Renal cortical epithelial cell (primary cell): ENCODE results near the gene SPHK1. TPM values are rescaled to one million over a fixed set of nuclear protein-coding genes. Genes with fewer than 3 reads are reported as not detected.
"Not testable (repeated sequence)": the region's sequence is repeated elsewhere in the genome, so short reads cannot be mapped to it uniquely, and the experiment has no call there.

Experiments
- DNase-seq: peaks from one replicate; pipeline ENCODE4 v3.0.0-alpha.2; 2011; ENCODE audit warnings: low read depth
- total RNA-seq: library from RNA; depleted of rRNA; stranded (reverse); fragments of >200 nt; gene quantifications from 2 replicates; pipeline ENCODE4 v1.2.3, GENCODE V29; 2014

The SPHK1 gene, protein sequence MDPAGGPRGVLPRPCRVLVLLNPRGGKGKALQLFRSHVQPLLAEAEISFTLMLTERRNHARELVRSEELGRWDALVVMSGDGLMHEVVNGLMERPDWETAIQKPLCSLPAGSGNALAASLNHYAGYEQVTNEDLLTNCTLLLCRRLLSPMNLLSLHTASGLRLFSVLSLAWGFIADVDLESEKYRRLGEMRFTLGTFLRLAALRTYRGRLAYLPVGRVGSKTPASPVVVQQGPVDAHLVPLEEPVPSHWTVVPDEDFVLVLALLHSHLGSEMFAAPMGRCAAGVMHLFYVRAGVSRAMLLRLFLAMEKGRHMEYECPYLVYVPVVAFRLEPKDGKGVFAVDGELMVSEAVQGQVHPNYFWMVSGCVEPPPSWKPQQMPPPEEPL
- total RNA-seq: 16.5 and 118 TPM in 2 replicates

DNA sequence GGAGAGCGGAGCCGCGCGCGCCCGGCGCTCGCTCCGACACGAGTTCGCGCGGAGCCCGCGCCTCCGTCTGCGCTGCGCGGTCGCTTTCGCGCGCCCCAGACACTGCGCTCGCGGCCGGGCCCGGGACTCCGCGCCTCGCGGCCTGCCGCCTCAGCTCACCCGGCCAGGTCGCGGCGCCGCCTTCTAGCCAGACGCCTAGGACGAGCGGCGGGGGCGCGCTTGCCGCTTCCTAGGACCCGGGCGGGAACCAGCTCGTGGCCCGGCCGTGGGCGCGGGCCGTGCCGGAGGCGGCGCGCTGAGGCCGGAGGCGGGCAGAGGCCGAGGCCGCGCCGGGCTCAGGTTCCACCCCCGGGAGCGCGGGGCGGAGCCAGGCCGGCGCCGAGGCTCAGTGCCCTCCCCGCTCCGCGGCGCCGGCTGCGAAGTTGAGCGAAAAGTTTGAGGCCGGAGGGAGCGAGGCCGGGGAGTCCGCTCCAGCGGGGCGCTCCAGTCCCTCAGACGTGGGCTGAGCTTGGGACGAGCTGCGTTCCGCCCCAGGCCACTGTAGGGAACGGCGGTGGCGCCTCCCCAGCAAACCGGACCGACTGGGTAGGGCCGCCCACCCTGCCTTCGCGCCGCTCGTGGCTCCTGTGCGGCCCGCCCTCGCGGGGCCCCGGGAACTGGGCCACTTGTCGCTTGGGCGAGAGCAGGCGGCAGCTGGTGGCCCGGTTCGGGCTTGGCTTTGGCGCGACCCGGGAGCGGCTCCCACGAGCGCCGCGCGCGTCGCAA, at the start of gene SPHK1:
SPHK1 (plus strand) TSS at position 388 of the 765 bp plus-strand sequence. CDS start 1,036 bp downstream, outside the sequence.
- DNase-seq: no peak

DNA sequence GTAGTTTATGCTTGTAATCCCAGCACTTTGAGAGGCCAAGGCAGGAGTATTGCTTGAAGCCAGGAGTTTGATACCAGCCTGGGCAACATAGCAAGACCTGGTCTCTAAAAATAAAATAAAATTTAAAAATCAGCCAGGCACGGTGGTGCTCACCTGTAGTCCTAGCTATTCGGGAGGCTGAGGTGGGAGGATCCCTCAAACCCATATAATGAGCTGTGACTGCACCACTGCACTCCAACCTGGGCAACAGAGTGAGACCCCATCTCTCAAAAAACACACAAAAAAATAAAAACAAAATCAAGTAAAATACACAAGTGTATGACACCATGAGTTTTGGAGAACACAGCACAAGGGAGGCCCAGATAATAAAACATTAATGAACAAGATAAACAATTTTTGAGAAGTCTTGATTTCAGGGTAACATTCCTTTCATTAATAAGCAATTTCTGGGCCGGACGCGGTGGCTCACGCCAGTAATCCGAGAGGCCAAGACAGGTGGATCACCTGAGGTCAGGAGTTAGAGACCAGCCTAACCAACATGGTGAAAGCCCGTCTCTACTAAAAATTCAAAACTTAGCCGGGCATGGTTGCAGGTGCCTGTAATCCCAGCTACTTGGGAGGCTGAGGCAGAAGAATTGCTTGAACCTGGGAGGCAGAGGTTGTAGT, 48.6 kb upstream of the SPHK1 start:
- no peak for DNase-seq

DNA sequence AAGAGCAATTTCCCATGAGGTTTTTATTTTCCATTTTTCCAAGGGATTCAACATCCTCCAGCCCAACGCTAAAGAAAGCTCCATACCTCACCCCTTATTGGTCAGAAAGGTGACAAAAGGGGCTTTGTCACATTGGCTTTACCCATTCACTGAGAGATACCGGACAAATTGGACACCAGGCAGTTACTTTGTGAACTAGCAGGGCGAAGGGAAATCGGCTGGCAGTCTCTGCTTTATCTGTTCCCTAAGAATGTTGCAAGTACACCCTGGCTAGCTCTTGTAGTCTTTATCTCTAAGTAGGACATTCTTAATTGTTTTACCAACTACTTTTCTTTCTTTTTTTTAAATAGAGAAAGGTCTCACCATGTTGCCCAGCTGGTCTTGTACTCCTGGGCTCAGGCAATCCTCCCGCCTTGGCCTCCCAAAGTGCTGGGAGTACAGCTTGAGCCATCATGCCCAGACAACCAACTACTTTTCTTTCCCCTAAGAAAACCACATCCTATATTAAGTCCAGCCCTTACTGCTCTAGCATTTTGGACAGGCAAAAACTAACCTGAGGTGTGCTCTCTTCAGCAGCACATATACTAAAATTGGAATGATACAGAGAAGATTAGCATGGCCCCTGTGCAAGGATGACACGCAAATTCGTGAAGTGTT, 47.5 kb upstream of the SPHK1 start:
- no peak for DNase-seq

DNA sequence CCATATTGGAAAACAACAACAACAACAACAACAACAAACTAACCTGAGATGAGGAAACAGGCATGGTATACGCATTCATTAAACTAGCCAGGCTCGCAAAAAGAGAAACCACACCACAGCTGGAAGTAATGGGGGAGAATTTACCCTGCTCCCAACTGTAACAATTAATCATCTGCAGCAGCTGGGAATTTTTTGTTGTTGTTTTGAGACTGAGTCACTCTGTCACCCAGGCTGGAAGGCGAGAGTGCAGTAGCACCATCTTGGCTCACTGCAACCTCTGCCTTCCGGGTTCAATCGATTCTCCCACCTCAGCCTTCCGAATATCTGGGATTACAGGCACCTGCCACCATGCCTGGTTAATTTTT, 47.0 kb upstream of the SPHK1 start:
- DNase-seq: peak; percentile 16

DNA sequence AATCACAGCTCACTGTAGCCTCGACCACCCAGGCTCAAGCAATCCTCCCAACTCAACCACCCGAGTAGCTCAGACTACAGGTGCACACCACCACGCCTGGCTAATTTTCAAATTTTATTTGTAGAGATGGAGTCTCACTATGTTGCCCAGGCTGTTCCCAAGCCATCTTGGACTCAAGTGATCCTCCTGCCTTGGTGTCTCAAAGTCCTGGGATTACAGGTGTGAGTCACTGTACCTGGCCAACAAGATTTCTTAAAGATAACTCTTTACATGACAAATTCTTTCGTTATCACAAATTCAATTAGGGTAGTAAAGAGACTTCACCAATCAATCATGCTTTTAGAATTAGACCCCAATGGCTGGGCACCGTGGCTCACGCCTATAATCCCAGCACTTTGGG, 43.1 kb upstream of the SPHK1 start:
- DNase-seq: no peak

DNA sequence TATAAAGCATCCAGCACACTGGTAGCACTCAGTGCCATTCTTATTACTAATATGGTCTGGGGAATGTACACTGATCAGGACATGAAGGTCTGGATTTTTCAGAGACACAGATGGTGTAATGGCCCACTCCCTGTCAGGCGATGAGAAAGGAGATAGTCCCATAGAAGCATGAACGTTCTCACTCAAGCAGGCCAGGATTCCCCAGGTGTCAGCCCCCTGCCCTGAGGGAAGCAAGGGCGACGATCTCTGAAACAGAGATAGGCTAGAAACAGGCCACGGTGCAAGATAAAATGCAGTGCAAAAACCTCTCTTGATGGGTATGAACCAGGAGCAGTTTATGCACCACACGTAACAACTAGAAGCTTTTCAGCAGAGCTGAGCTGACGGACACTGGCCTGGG, 41.3 kb upstream of the SPHK1 start:
- DNase-seq: no peak

DNA sequence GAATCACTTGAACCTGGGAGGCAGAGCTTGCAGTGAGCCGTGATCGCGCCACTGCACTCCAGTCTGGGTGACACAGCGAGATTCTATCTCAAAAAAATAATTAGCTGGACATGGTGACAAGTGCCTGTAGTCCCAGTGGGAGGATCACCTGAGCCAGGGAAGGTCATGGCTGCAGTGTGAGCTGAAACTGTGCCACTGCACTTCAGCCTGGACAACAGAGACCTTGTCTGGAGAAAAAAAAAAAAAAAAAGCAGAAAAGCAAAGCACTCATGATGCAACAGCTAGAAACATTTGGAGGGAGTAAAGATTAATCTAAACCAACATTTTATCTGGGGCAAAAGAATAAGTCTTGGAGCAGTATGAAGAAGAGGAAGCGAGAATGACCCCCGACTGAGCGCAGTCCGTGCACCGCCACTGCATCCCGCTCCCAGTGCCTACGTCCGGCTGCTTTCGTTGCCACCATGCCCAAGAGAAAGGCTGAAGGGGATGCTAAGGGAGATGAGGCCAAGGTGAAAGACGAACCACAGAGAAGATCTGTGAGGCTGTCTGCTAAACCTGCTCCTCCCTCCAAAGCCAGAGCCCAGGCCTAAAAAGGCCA, 38.9 kb upstream of the SPHK1 start:
- DNase-seq: no peak

DNA sequence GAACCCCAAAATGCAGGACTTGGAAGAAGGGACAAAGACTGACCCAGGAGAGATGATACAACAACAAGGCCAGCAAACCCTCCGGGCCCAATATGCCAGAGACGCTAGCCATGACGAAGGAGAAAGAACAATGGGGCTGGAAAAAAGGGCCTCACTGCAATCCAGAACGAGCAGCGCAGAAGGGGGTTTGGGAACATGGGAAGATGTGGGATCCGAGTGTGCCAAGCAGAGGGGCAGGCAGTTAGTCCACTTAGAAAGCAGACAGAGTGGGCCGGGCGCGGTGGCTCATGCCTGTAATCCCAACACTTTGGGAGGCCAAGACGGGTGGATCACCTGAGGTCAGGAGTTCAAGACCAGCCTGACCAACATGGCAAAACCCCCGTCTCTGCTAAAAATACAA, 37.5 kb upstream of the SPHK1 start:
- not testable (repeated sequence) for DNase-seq

DNA sequence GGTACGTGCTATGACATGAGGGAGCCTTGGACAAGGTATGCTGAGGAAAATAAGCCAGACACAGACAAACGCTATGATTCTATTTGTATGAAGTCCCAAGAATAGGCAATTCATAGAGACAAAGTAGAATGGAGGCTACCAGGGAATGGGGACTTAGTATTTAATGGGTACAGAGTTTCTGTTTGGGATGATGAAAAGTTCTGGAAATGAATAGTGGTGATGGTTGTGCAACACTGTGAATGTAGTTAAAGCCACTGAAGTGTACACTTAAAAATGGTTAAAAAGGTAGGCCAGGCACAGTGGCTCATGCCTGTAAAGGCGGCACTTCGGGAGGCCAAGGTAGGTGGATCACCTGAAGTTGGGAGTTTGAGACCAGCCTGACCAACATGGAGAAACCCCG, 33.9 kb upstream of the SPHK1 start:
- DNase-seq: peak; percentile 13

DNA sequence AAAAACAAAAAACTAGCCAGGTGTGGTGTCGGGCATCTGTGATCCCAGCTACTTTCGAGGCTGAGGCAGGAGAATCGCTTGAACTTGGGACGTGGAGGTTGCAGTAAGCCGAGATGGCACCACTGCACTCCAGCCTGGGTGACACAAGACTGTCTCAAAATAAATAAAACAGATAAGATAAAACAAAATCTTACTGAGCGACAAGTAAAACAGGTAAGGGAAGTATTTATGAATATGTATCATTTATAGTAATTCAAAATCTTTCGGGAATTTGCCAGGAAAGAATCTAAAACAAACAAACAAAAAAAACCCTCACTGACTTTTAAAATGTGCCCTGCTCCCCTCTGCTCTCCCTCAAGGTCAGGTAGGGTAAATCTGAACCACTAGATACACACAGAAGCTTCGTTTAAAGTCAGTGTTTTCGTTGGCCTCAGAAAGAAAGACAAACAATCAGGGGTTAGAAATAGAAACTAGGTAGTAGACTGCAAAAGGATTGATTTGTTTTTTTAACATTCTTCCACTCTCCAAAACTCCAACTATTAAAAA, 32.8 kb upstream of the SPHK1 start:
- DNase-seq: no peak

DNA sequence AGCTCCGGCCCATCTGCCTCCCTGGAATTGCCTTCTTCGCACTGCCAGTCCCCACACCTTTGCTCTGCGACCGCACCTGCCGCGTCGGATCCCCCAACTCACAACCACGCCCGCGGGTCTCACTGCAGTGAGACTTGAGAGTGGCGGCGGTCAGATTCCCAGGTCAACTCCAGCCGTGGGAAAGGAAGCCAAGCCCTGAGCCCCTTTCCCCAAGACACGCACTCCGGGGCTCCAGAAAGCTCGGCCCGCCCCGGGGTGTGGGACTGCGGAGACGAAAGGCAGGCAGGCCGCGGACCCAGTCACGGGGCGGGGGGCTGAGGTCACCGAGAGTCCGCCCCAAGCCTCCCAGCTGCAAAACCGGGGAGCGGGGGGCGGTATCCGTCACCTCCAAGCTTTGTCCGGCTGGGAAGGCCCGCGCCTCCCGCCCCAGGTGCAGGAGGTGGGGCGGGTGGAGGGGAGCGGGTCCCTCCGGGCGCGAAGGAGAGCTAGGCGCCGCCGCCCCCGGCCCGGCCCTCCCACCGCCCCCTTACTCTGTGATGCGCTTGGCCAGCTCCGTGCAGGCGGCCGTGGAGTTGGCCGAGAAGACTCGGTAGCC, 31.3 kb upstream of the SPHK1 start:
- no peak for DNase-seq

DNA sequence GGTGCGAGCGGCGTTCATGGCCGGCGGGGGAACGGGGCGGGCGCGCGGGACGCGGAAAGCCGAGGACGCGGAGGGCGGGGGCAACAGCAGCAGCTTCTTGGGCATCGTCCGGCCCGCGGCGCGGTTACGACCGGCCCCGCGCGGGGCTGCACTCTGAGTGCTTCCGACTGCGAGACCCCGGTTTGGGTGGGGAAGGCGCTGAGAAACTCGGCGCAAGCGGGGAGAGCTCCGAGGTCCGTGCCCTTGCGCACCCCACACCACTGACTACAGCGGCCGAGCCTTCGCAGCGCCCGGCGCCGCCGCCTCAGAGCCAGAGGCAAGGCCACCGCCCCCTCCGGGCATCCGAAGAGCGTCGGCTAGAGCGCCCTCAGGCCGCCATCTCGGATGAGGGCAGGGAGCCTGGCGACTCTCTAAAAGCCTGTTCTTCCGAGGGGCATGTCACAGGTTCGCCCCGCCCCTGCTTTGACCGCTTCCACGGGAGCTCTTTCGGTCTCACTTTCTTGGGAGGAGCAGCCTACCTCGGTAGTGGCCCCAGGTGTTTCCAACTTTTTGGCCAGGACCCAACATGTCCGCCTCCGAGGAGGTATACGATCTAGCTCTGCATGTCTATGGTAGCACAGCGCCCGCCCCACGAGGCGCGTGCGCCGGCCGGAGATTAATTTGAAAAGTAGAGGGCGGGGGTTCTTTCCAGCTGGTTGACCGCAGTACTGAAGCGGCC, 30.7 kb upstream of the SPHK1 start, which contains the start of gene PRPSAP1:
PRPSAP1 (minus strand) TSS at position 318 of the 718 bp plus-strand sequence; CDS start at position 105, 213 bp downstream.
- peak; percentile 71 for DNase-seq

DNA sequence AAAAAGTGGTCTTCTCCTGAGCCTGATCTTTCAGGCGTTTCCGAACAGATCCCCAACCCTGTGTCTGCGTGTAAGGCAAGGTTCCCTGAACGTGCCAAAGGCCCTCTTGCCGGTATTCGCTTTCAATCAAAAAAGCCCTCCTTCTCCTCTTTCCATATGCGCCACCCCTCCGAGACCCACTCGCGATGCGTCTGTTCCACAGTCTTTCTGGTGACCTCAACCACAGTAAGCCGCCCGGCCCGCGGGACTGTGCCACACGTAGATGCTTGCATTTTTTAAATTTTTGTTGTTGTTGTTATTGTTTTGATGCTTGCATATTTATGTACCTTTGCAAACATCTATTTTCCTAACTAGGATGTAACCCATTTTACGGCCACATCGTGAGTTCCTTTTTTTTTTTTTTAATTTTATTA, 30.1 kb upstream of the SPHK1 start:
- DNase-seq: no peak

DNA sequence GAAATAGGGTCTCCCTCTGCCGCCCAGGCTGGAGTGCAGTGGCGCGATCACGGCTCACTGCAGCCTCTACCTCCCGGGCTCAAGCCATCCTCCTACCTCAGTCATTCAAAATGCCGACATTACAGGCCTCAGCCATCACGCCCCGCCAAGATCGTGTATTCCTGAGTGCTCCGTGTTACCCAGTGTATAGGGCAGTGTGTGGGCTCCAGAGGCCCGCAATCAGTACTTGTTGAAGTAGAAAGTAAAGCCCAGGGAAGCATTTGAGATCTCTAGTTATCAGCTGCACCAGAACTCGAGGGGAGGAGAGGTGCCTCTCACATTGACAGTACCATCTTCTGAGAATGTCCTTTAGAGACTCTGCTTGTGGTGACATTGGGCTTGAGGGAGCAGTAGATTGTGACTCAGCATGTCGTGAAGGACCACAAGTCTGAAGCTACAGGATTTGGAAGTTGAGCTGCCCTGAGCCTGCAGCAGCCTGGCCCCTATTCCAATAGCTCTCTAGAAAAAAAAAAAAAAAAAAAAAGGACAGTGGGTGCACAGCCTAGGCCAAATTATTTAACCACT, 29.6 kb upstream of the SPHK1 start:
- DNase-seq: no peak

DNA sequence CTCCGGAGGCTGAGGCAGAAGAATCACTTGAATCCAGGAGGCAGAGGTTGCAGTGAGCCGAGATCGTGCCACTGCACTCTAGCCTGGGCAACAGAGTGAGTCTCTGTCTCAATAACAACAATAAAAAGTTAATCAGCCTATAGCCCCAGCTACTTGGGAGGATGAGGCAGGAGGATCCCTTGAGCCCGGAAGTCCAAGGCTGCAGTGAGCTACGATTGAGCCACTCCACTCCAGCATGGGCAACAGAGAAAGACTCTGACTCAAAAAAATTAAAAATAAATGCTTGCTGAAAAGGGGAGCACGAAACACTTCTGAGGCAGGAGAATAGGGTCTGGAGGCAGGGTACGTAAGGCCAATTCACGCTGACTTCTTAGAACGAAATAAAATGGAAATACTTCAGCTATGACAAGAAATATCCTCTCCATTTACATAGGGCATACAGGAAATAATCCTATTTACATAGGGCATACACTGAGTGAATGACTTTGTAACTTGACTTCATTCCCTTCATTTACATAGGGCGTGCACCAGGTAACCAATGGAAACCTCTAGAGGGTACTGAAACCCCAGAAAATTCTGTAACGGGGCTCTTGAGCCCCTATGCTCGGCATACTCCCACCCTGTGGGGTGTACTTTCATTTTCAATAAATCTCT, 27.5 kb upstream of the SPHK1 start:
- DNase-seq: no peak

DNA sequence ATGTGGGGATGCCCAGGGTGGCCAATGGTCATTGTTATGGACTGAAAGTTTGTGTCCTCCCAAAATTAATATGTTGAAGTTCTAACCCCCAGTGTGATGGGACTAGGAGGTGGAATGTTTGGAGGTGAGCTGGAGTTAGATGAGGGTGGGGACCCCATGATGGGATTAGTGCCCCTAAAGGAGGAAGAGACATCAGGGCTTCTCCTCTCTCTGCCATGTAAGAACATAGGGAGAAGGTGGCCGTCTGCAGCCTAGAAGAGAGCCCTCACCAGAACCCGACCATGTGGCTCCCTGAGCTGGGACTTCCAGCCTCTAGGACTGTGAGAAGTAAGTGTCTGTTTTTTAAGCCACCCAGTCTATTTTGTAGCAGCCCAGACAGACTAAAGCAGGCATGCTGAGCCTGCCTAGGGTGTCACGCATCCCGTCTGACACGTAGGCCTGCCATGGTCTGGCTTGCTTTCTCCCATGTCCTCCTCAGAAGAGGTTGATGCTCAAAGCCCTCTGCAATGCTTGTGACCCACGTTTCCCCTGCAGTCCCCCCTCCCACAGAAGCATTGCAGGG, 26.7 kb upstream of the SPHK1 start:
- no peak for DNase-seq

DNA sequence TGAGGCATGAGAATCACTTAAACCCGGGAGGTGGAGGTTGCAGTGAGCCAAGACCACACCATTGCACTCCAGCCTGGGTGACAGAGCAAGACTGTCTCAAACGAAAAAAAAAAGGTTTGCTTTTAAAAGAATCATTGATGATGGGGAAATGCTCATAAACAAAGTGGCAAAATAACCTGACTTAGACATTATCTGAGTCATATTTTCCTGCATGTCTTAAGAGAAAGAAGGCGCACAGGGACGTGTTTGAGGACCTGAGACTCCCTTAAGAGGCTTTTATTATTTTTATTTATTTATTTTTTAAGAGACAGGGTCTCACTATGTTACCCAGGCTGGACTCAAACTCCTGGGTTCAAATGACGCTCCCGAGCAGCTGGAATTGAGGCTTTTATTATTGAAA, 25.0 kb upstream of the SPHK1 start:
- DNase-seq: no peak

DNA sequence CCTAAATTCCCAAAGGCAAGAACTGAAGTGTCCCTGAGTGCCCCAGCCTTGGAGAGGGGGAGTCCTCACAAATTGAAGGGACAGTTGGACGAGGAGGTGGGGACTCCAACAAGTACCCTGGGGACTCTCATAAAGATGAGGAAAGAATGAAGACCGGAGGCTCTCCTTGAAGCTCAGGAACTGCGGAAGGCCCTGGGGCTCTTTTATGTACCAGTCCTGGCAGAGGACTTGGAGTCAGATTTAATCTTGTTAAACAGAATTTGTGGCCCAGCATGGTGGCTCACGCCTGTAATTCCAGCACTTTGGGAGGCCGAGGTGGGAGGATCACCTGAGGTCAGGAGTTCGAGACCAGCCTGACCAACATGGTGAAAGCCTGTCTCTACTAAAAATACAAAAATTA, 24.6 kb upstream of the SPHK1 start:
- DNase-seq: not testable (repeated sequence)

DNA sequence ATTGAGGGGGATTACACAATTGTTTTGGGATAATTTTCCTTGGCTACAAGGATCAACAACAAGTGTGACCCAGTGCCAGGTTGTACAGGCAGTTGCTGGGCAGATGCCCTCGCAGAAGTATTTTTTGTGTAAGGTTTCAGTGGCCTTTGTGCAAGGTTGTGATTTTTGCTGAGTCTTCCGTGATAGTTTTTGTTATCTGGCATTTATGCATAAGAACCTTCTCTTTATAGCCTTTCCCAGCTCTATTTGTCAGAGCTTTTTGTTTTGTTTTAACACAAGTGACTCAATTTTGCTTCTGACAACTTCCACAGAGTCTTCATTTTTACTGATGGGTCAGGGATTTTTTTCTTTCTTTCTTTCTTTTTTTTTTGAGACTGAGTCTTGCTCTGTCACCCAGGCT, 23.9 kb upstream of the SPHK1 start:
- DNase-seq: no peak
